ENCODE results near the gene TUSC2. TPM values are rescaled to one million over a fixed set of nuclear protein-coding genes. Genes with fewer than 3 reads are reported as not detected.

The TUSC2 gene
- total and polyA plus RNA-seq, 2 of the 13 experiments (the other 11 are each of a cell fraction or from before 2014, with no cell fraction given) = 36.7 to 39.1 TPM

GRCh38 chr3:50347187-50347813 is 19.3 kb upstream of the TUSC2 start:
- ChIA-PET CTCF (ENCODE audit: low intra/inter-chr PET ratio, low total read pairs) (interaction anchor here (1.7 to 2.7 kb wide), 2 partner anchors 41 to 195 kb away, joined by 7 to 9 read pairs; no protein-coding TSS in a partner anchor), POLR2A (interaction anchor here (1.6 to 3.6 kb wide), 2 partner anchors 10 to 19 kb away, joined by 4 to 18 read pairs; partner anchors contain the start of gene TUSC2)
- no peaks in the 10 kb centered on the region for H3K9me3 ChIP-seq (ENCODE audit: low read length)
- in situ Hi-C loops (cut with HindIII; ENCODE audit: extremely low pct_ligation_motif_present, low pct_unique_long_range_greater_than_20kb) = loop anchor here (10.0 kb wide), 1 partner anchor 198 kb away; no protein-coding TSS in a partner anchor
- FAIRE-seq (peak; percentile 60), DNase-seq (ENCODE audit: low spot score) (peak; percentile 59), ATAC-seq (no peak)
- 24% methylated on average over 12 of the region's 14 CpGs for WGBS (ENCODE audit: low lambda C conversion rate)
- H3K79me2 ChIP-seq (ENCODE audit: insufficient read depth, low read length) = peaks cover 12% of the 10 kb centered on the region
- no peak overlapping the region for H3K4me3 ChIP-seq (replicated peaks in 1 of 3; ENCODE audit: insufficient read depth in 1 of 3, low read depth in 2 of 3, low read length in 3 of 3)
- no peak overlapping the region for H3K4me2 ChIP-seq (ENCODE audit: low read depth, low read length)
- H3K27ac ChIP-seq (ENCODE audit: extremely low read length, insufficient read depth, low read length) = no peak overlapping the region
- no peak overlapping the region for H3K9ac ChIP-seq (ENCODE audit: insufficient read depth, low read depth, low read length)
- H3K27me3 ChIP-seq (ENCODE audit: control insufficient read depth in 1 of 2, insufficient read depth in 2 of 2, low read length in 2 of 2) = no peaks in the 10 kb centered on the region
- no TSS peak for BruUV-seq (replicated peaks)
- intact Hi-C loops (cut with micrococcal nuclease; ENCODE audit: unreplicated experiment) = loop anchor here (1.0 to 10.0 kb wide), 2 partner anchors 41 to 198 kb away; no protein-coding TSS in a partner anchor
- peaks cover 4 to 13% of the 10 kb centered on the region in 2 experiments; a peak in 3 of 5 replicates for H3K36me3 ChIP-seq (replicated peaks in 1 of 2; ENCODE audit: control insufficient read depth in 1 of 2, insufficient read depth in 2 of 2, low read length in 2 of 2)
- 0 out of 2 replicates have a peak, but pooled peaks cover 3% of the 10 kb centered on the region for H4K20me1 ChIP-seq (ENCODE audit: insufficient read depth, low read length)
- H3K4me1 ChIP-seq (ENCODE audit: insufficient read depth, low read length) = peaks cover 81% of the 10 kb centered on the region
- no peak overlapping the region for H2AFZ ChIP-seq (ENCODE audit: low read length)
- TF ChIP-seq CHCHD3 (CRISPR knock-in tag; IDR thresholded peaks at IDR 0.05) (no peak), ZNF513 (CRISPR knock-in tag; conservative IDR thresholded peaks at IDR 0.05) (no peak), THAP7 (CRISPR knock-in tag; IDR thresholded peaks at IDR 0.05) (no peak), BRD4 (CRISPR knock-in tag; IDR thresholded peaks at IDR 0.05) (no peak), NFYB (CRISPR knock-in tag; IDR thresholded peaks at IDR 0.05) (no peak), CTCF (CRISPR knock-in tag; IDR thresholded peaks at IDR 0.05) (peak; percentile 67), ZBTB39 (CRISPR knock-in tag; IDR thresholded peaks at IDR 0.05) (no peak), ZBTB43 (CRISPR knock-in tag; conservative IDR thresholded peaks at IDR 0.05) (no peak), ARID3A (IDR thresholded peaks at IDR 0.05; ENCODE audit: low read depth, low read length) (peak; percentile 96), SMC3 (IDR thresholded peaks at IDR 0.05; ENCODE audit: low read length) (peak; percentile 46; the same call in 1 of the 2 replicates), RCOR2 (CRISPR knock-in tag; IDR thresholded peaks at IDR 0.05) (no peak), RAD21 (CRISPR knock-in tag; IDR thresholded peaks at IDR 0.05) (peak; percentile 43; the same call in 1 of the 2 replicates)

All from HepG2 (cell line).